ENCODE data around the gene ST6GALNAC4.

DNA sequence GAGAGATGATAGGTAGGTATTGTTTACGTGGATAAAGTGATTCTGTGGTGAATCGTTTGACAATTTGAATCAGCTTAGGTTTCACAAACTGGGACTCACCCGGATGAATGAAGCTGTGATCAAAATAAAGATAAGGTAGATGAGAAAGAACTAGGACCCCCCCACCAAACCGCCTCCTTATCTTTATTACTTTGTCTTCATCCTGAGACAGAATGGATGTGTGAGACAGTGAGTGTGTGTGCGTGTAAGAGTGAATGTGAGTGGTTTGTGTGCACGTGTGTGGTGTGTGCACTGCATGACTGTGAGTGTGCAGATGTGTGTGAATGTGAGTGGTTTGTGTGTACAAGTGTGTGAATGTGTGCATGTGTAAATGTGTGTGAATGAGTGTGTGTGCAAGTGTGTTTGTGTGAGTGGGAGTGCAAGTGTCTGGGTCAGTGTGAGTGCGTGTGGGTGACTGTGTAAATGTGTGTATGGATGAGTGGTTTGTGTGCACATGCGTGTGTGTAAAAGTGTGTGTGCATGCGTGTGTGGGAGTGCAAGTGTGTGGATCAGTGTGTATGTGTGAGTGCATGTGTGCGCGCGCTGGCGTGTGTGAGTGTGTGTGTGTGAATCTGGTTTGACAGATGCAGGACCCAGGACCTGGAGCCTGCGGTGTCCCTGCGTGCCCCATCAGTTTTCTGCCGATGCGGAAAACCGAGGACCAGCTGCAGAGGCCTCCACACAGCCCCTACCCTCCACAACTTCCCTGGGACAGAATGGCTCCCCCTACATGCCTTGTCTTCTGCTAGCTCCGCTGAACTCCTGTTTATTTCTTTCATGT is 51.0 kb downstream of the ST6GALNAC4 start:
- TF ChIP-seq TEAD4 (IDR thresholded peaks at IDR 0.05; ENCODE audit: borderline replicate concordance, insufficient read depth) (no peak), NFIC (IDR thresholded peaks at IDR 0.05; ENCODE audit: borderline replicate concordance) (no peak), FOSL2 (IDR thresholded peaks at IDR 0.05; ENCODE audit: borderline replicate concordance, low read depth) (no peak)
